Heart right ventricle (tissue), 16 donors: ENCODE measurements around the gene HPSE. TPM values are rescaled to one million over a fixed set of nuclear protein-coding genes. Genes with fewer than 3 reads are reported as not detected.

ENCODE experiments used
- ATAC-seq, 8 donors: fragments of 200-7000 bp; cut with Tn5 transposase; one replicate each; pipeline ENCODE4 v1.9.1; 2020; ENCODE audit warnings: mild to moderate bottlenecking in 8 of 8, moderate library complexity in 8 of 8, moderate number of reproducible peaks in 1 of 8
- DNase-seq, 2 donors: peaks; one replicate each; pipeline ENCODE4 v3.0.0-alpha.2; 2020
- H3K27ac ChIP-seq, 10 donors: fragments of 200-600 bp; sonication (generic) in 2 of 10; one replicate each; pipeline versions ENCODE4 v1.5.0 to v1.8.0; 2020 to 2022; ENCODE audit warnings: mild to moderate bottlenecking in 3 of 10
- H3K27me3 ChIP-seq, 7 donors: fragments of 200-600 bp; one replicate each; pipeline ENCODE4 v1.8.0; 2021 to 2022; ENCODE audit warnings: mild to moderate bottlenecking in 2 of 7
- H3K36me3 ChIP-seq, 9 donors: fragments of 200-600 bp; sonication (generic) in 1 of 9; one replicate each; pipeline versions ENCODE4 v1.5.0 to v1.8.0; 2020 to 2022; ENCODE audit warnings: mild to moderate bottlenecking in 2 of 9
- H3K4me1 ChIP-seq, 9 donors: fragments of 200-600 bp; sonication (generic) in 1 of 9; one replicate each; pipeline versions ENCODE4 v1.5.0 to v1.8.0; 2020 to 2022; ENCODE audit warnings: mild to moderate bottlenecking in 4 of 9
- H3K4me3 ChIP-seq, 10 donors: fragments of 200-600 bp; sonication (generic) in 2 of 10; one replicate each; pipeline versions ENCODE4 v1.5.0 to v1.8.0; 2020 to 2022; ENCODE audit warnings: mild to moderate bottlenecking in 7 of 10, moderate library complexity in 2 of 10
- H3K9me3 ChIP-seq, 11 donors: fragments of 200-600 bp in 10 of 11; sonication (generic) in 2 of 11; one replicate each; pipeline versions ENCODE4 v1.5.0 to v1.8.0; 2013 to 2022; ENCODE audit warnings: mild to moderate bottlenecking in 2 of 11, control low read depth in 1 of 11, moderate library complexity in 1 of 11
- whole genome bisulfite sequencing, 2 donors: extraction: QIAGEN DNeasy Blood & Tissue Kit; methylation state at CpG; one replicate each; pipeline ENCODE4 v1.1.7; 2013; ENCODE audit warnings: inconsistent platforms in 1 of 2; 5-methylcytosine and 5-hydroxymethylcytosine counted together
- intact Hi-C, 10 donors: fragments of 100-400 bp; cut with DNase I; formaldehyde crosslinking; loops; one replicate each; pipeline versions ENCODE4 v1.11.1 to v1.14.2; 2022
- polyA plus RNA-seq, 2 donors: library from polyadenylated mRNA; stranded (reverse); fragments of 200-250 nt; gene quantifications; one replicate each; pipeline ENCODE4 v1.2.3, GENCODE V29; 2013
- total RNA-seq, 10 donors: library from RNA; stranded (reverse); fragmentation: NEBNext Ultra II Directional in 3 of 10; extraction: Animal tissue kit (Norgen Biotek cat#: 25700) in 3 of 10; gene quantifications; one replicate each; pipeline versions ENCODE4 v1.2.1 to v1.2.4, GENCODE V29; 2021 to 2023
- TF ChIP-seq, protein P1 (sequence below), 9 donors: fragments of 200-600 bp; sonication (generic) in 2 of 9; IDR thresholded peaks; one replicate each; pipeline versions ENCODE4 v1.5.0 to v1.8.0; 2021 to 2022; ENCODE audit warnings: antibody characterized with exemption in 9 of 9, mild to moderate bottlenecking in 5 of 9, moderate library complexity in 1 of 9
- donor health status: Arrhythmogenic right ventricular cardiomyopathy.
- donor health status: ischemic (EF 13 %, LVEDD 7.1; RV severe dilation, severe dysfunction).
- donor health status: healthy with polysubstance abuse.
- donor health status: DM: no; HTN: yes; CAD: no.
- donor health status: DM: no; HTN: no; CAD: no.
- donor health status: ischemic (EF 25% LVEDD 6.9; RV normal size, moderate dysfunction).
- donor health status: ischemic (EF 25% LVEDD 5.7; RV mildly dilated, moderate dysfunction).
- donor health status: healthy.
- donor health status: DM: yes; HTN: yes; CAD: no.
- donor health status: Ischemic cardiomyopathy.
- donor health status: ischemic (EF 35%, LVEDD 5.7; RV mildly dilated, moderate dysfunction).
- donor health status: nonischemic (EF 11% LVEDD 7.7; RV severe dilation, severe dysfunction).
- donor health status: DM: yes; HTN: yes; CAD: no.
- donor health status: PGD.
- donor health status: ischemic (EF 29% LVEDD 5.4; RV normal size, mild dysfunction).
- donor health status: nonischemic (EF 23%, LVEDD 6.1; RV moderate dilation, normal function).

Gene HPSE
- total and polyA plus RNA-seq, 12 donors = 0.15 to 2.4 (median 0.39) TPM

DNA sequence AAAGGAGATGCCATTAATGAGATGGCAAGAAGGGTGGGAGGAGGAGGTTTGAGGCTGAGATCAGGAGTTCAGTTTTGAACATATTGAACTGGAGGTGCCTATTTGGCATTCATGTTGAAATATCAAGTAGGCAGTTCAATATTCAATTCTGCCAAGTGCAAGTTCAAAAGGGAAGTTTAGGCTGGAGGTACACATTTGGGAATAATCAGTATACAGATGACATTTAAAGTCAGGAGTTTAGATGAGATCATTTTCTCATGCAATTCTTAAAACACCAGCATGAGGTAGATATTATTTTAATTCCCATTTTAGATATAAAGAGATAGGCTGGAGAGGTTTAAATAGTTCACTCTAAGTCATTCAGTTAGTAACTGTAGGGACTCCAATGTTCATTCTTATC is 76.2 kb downstream of the HPSE start:
- no peak overlapping the region for H3K27ac ChIP-seq
- intact Hi-C loops = loop anchor here in 6 of 10 donors (1.0 to 10.0 kb wide), 3 partner anchors 32 to 796 kb away; no protein-coding TSS in a partner anchor
- peaks cover 0 to 27% (median 0%) of the 10 kb centered on the region in 9 donors for H3K36me3 ChIP-seq
- H3K4me3 ChIP-seq = no peak overlapping the region
- H3K4me1 ChIP-seq = peaks cover 0 to 33% (median 9%) of the 10 kb centered on the region in 9 donors
- ATAC-seq (no peak), DNase-seq (no peak)
- TF ChIP-seq, protein P1, sequence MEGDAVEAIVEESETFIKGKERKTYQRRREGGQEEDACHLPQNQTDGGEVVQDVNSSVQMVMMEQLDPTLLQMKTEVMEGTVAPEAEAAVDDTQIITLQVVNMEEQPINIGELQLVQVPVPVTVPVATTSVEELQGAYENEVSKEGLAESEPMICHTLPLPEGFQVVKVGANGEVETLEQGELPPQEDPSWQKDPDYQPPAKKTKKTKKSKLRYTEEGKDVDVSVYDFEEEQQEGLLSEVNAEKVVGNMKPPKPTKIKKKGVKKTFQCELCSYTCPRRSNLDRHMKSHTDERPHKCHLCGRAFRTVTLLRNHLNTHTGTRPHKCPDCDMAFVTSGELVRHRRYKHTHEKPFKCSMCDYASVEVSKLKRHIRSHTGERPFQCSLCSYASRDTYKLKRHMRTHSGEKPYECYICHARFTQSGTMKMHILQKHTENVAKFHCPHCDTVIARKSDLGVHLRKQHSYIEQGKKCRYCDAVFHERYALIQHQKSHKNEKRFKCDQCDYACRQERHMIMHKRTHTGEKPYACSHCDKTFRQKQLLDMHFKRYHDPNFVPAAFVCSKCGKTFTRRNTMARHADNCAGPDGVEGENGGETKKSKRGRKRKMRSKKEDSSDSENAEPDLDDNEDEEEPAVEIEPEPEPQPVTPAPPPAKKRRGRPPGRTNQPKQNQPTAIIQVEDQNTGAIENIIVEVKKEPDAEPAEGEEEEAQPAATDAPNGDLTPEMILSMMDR (IDR thresholded peaks at IDR 0.05) = no peak
- H3K27me3 ChIP-seq = no peaks in the 10 kb centered on the region
- no peaks in the 10 kb centered on the region for H3K9me3 ChIP-seq

DNA sequence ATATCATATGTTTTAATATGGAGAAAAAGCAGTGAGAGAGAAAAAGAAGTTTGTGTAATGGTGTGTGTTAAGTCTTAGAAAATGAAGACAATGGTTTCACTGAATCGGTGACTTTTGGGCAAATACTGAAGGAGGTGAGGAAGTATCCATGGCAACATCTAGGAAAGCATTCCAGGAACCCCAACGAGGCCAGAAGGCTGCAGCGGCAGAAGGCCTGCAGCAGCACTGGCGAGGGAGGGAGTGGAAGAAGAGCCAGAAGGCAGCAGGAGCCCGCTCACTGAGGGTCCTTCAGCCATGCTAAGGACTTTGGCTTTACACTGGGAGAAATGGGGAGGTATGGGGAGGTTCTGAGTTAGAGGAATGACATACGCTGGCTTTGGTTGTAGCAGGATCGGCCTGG is 76.8 kb downstream of the HPSE start:
- no peak for ATAC-seq
- TF ChIP-seq, protein P1 (IDR thresholded peaks at IDR 0.05) = no peak
- no peak overlapping the region for H3K4me3 ChIP-seq
- H3K9me3 ChIP-seq = no peaks in the 10 kb centered on the region
- H3K27me3 ChIP-seq = no peaks in the 10 kb centered on the region
- WGBS, 2 donors = 85 to 91% methylated on average over 7 of the region's 7 CpGs
- H3K27ac ChIP-seq = no peak overlapping the region
- peaks cover 0 to 20% (median 0%) of the 10 kb centered on the region in 9 donors for H3K36me3 ChIP-seq
- intact Hi-C loops = loop anchor here in 6 of 10 donors (1.0 to 10.0 kb wide), 3 partner anchors 32 to 796 kb away; no protein-coding TSS in a partner anchor
- peaks cover 0 to 37% (median 9%) of the 10 kb centered on the region in 9 donors for H3K4me1 ChIP-seq
- DNase-seq = no peak

DNA sequence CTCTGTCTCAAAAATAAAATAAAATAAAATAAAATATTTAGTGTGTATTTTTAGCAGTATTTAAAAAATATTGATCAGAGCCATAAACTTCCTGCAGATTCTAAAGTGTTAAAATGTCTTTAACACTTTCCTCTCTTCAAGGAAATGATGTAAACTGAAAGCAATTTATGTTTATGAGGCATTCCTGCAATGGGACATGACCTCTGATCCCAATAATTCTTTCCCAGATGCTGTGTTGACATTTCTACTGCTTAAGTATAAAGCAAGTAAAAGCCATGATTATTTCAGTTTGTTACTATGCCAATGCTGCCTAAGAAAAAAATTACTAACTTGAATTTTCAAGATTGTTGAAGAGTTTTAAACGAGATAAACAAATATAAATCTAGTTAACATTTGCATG is 79.1 kb downstream of the HPSE start:
- peak overlapping the region in 1 of 10 donors; percentile 67 for H3K27ac ChIP-seq
- no peaks in the 10 kb centered on the region for H3K27me3 ChIP-seq
- peaks cover 0 to 39% (median 9%) of the 10 kb centered on the region in 9 donors for H3K4me1 ChIP-seq
- H3K9me3 ChIP-seq = no peaks in the 10 kb centered on the region
- 39 to 57% methylated on average over 1 of the region's 1 CpG for WGBS, 2 donors
- TF ChIP-seq, protein P1 (IDR thresholded peaks at IDR 0.05) = no peak
- H3K4me3 ChIP-seq = no peak overlapping the region
- no peak for ATAC-seq
- DNase-seq = no peak
- H3K36me3 ChIP-seq = no peaks in the 10 kb centered on the region
- intact Hi-C loops = loop anchor here in 5 of 10 donors (5.0 to 10.0 kb wide), 2 partner anchors 181 to 793 kb away; no protein-coding TSS in a partner anchor

- WGBS, 2 donors = 40% methylated on average over 7 of the region's 7 CpGs
Measured at GRCh38 chr4:83252782-83253405, 81.8 kb downstream of the HPSE start.

More at GRCh38 chr4:83252782-83253405, 81.8 kb downstream of the HPSE start:
- TF ChIP-seq, protein P1 (IDR thresholded peaks at IDR 0.05) = peak in 8 of 9 donors; percentile 14 to 82 (median 54)
- no peak overlapping the region for H3K27ac ChIP-seq
- DNase-seq = peak in 1 of 2 donors; percentile 58
- H3K27me3 ChIP-seq = no peaks in the 10 kb centered on the region
- no peaks in the 10 kb centered on the region for H3K9me3 ChIP-seq
- H3K4me3 ChIP-seq = no peak overlapping the region
- intact Hi-C loops = loop anchor here in 6 of 10 donors (5.0 to 10.0 kb wide), 2 partner anchors 178 to 181 kb away; no protein-coding TSS in a partner anchor
- peak in 5 of 8 donors; percentile 41 to 66 (median 59) for ATAC-seq
- no peaks in the 10 kb centered on the region for H3K36me3 ChIP-seq
- peaks cover 0 to 28% (median 2%) of the 10 kb centered on the region in 9 donors for H3K4me1 ChIP-seq
